Astrocyte of the cerebellum (primary cell): ENCODE results near the gene YIF1A.
"Not testable (repeated sequence)": the region's sequence is repeated elsewhere in the genome, so short reads cannot be mapped to it uniquely, and the experiment has no call there.

Source experiments
- DNase-seq: peaks from one replicate; pipeline ENCODE4 v3.0.0-alpha.2; 2011; ENCODE audit warnings: low read depth
- H3K4me3 ChIP-seq: 2 replicates; pipeline ENCODE4 v1.5.1; 2011; ENCODE audit warnings: mild to moderate bottlenecking, low read depth, low read length, moderate library complexity
- CTCF ChIP-seq: IDR thresholded peaks from 2 replicates; pipeline ENCODE4 v1.5.1; 2012; ENCODE audit warnings: low read length, low read depth, moderate library complexity, mild to moderate bottlenecking; ENCODE audit errors: missing control alignments
- in situ Hi-C: cut with HindIII; loops from 2 replicates; pipeline ENCODE4 v1.10.0; 2017; ENCODE audit warnings: low sequenced_read_pairs

The YIF1A gene

GRCh38 chr11:66280428-66280827 lies 8.5 kb downstream of the YIF1A start:
- in situ Hi-C loops = loop anchor here (5.0 kb wide), 1 partner anchor 63 kb away; no protein-coding TSS in a partner anchor
- no peak overlapping the region for H3K4me3 ChIP-seq
- DNase-seq = no peak
- TF ChIP-seq CTCF = peak; percentile 2

- no peak for DNase-seq
- in situ Hi-C loops = loop anchor here (10.0 kb wide), 1 partner anchor 56 kb away; the partner anchor contains the start of gene RIN1
- no peak for TF ChIP-seq CTCF
- no peak overlapping the region for H3K4me3 ChIP-seq
Observed at GRCh38 chr11:66279092-66279734, 9.7 kb downstream of the YIF1A start.

DNA sequence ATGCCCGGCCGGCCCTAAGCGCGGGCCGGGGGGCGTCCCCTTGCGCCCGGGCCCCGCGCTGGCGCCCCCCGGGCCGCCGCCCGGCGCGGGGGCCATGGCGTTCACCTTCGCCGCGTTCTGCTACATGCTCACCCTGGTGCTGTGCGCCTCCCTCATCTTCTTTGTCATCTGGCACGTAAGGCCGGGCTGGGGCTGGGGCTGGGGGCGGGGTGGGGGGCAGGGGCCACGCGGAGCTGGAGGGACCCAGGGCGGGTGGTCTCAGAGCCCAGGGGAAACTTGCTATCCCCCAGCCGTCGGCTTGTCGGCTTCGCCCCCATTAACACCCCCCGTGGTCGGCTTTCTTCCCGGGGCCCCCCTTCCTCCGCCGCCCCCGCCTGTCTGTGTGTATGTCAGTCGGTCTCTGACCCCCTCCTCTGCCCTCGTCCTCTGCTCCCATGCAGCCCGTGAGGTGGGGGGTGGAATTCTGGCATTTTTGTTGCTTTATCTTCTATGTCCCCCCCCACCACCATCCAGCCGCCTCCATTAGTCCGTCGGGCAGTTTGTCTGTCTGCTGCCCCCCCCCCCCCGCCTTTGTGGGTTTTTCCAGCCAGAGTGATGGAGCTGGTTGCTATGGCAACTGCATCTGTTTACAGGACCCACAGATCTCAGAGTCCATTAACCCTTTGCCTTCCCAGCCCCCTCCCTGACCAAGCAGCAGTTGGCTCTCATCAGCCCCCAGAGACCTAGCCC lies 10.4 kb downstream of the YIF1A start:
- no peak for TF ChIP-seq CTCF
- H3K4me3 ChIP-seq = peak overlapping the region; percentile 15
- in situ Hi-C loops = loop anchor here (10.0 kb wide), 1 partner anchor 56 kb away; the partner anchor contains the start of gene RIN1
- DNase-seq = no peak

DNA sequence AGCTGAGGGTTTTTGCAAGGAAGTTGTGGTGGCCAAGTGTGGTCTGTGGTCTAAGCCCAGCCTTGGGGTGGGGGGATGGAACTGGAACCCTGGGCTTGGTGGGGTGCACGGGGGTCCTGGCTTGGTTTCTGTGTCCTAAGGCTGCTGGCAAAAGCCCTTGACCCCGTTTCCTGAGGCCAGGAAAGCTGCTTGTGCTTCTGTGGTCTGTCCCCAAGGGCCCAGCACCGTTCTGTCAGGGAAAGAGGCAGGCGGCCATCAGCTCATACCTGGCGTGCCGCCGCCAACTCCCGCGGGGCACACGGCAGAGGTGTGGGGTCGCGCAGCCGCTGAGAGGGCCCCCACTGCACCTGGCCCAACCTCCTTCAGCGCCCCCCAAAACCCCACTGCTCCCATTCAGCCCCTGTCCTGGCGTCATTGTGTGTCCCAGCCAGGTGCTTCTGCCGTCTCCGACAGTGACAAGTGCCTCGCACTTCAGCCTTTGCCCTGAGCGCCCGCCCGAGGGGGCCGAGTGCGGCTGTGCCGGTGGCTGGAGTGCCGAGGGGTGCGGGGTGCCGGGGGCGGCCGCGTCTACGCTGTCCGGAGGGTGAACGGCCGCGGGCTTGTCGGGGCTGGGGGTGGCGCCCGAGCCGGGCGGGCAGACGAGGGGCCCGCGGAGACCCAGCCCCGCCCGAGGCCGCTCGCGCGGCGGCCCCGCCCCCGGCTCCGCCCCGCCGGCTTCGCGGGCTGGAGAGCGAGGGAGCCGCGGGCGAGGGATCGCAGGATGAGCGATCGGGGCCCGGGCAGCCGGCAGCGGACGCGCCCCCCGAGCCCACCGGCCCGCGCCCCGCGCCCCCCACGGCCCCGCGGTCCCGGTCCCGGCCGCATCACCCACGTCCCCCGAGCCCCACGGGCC lies 11.2 kb downstream of the YIF1A start, which contains the start of gene CNIH2:
TSS of gene CNIH2 (plus strand) at position 705 of the 892 bp plus-strand sequence. CDS start 282 bp downstream, outside the sequence.
- DNase-seq = no peak
- in situ Hi-C loops = loop anchor here (10.0 kb wide), 1 partner anchor 57 kb away; the partner anchor contains the start of gene RIN1
- H3K4me3 ChIP-seq = peak within 1 kb of the TSS; percentile 32
- no peak for TF ChIP-seq CTCF

- not testable (repeated sequence) for DNase-seq, H3K4me3 ChIP-seq
- in situ Hi-C loops = loop anchor here (10.0 kb wide), 1 partner anchor 58 kb away; the partner anchor contains the start of gene RIN1
Observed at GRCh38 chr11:66277064-66277463, 11.9 kb downstream of the YIF1A start.

GRCh38 chr11:66276619-66277018 lies 12.3 kb downstream of the YIF1A start:
- DNase-seq, H3K4me3 ChIP-seq: not testable (repeated sequence)
- in situ Hi-C loops = loop anchor here (10.0 kb wide), 1 partner anchor 58 kb away; the partner anchor contains the start of gene RIN1

GRCh38 chr11:66275984-66276612 lies 12.8 kb downstream of the YIF1A start:
- DNase-seq = no peak
- TF ChIP-seq CTCF = no peak
- no peak overlapping the region for H3K4me3 ChIP-seq
- in situ Hi-C loops = loop anchor here (10.0 kb wide), 1 partner anchor 59 kb away; the partner anchor contains the start of gene RIN1
